Activated CD4-positive, alpha-beta T cell treated with anti-CD3 and anti-CD28 coated beads for 48 hours (primary cell): ENCODE results near the gene CILP2.

Source experiments
- DNase-seq: peaks from one replicate; pipeline ENCODE4 v3.0.0-alpha.2; 2020

Gene CILP2

DNA sequence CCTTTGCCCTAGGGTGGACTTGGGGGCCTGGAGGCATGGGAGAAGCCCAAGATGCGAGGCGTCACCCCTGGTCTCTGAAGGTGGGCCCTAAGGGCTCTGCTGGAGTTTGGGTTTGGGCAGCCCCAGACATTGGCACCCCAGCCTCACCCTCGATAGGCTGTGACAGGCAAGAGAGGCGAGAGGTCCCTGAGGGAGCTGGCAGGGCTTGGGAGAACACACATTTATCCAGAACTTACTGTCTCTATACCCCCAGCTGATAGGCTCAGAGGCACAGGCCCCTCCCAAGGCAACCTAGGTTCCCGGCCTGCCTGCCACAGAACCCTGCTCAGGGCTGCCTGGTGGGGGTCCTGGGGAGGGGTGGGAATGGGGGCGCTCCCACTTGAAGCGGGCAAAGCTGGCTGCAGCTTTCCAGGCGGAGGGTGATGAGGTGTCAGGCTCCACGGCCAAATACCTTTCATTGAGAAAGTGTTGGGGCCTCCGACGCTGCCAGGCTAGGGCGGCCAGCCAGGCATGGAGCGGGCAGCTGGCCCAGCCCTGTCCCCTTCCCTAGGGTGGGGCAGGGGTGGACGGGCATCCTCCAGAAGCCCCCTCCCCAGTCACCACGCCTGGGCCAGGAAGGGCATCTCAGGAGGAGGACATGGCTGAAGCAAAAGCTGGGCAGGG is 9.7 kb downstream of the CILP2 start:
- DNase-seq: no peak

- DNase-seq: no peak
These were observed 11.1 kb downstream of the CILP2 start for GRCh38 chr19:19548915-19549759.

DNA sequence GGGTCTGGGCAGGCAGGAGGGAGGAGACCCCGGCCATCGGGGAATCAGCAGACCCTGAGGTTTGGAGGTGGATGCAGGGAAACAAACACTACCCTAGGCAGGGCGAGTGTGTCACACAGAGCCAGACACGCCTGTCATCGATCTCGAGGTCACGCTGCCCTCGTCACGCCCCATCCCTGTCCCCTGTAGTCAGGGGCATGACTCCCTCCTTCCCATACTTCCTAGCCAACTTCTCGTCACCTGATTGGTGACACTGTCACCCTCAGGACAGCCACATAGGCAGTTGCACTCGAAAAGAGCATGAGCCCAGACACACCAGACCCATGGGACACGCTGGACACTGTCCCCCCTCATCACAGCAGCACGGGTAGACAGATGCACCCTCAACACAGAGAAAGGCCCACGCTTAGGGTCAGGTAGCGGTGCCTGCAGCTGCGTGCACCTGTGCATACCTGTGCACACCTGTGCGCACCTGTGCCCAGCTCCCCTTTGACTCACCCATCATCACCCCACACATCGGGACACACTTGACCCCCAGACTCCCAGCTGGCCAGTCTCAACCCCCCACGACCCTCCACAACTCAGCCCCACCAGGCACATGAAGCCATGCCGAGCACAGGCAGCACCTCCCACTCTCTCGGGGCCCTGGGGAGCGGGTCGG is 11.9 kb downstream of the CILP2 start:
- no peak for DNase-seq

DNA sequence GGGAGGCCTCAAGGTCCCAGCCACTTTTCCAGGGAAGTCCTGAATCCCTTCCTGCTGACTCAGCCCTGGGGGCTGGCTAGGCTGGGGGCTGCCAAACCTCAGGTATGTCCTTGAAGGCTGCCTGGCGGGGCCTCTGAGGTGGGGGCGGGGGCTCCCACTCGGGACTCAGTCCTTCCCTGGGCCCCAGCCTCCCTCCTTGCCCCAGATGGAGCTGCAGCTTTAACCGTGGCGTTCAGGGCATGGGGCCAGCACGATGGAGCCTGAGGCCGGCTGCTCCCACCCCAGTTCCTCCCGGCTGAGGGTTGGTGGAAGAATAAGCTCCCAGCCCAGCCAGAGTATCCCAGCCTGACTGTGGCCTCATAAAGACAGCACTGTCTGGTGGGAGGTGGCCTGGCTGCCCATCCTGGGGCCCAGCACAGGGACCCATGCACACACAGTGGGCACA is 12.4 kb downstream of the CILP2 start:
- no peak for DNase-seq

DNA sequence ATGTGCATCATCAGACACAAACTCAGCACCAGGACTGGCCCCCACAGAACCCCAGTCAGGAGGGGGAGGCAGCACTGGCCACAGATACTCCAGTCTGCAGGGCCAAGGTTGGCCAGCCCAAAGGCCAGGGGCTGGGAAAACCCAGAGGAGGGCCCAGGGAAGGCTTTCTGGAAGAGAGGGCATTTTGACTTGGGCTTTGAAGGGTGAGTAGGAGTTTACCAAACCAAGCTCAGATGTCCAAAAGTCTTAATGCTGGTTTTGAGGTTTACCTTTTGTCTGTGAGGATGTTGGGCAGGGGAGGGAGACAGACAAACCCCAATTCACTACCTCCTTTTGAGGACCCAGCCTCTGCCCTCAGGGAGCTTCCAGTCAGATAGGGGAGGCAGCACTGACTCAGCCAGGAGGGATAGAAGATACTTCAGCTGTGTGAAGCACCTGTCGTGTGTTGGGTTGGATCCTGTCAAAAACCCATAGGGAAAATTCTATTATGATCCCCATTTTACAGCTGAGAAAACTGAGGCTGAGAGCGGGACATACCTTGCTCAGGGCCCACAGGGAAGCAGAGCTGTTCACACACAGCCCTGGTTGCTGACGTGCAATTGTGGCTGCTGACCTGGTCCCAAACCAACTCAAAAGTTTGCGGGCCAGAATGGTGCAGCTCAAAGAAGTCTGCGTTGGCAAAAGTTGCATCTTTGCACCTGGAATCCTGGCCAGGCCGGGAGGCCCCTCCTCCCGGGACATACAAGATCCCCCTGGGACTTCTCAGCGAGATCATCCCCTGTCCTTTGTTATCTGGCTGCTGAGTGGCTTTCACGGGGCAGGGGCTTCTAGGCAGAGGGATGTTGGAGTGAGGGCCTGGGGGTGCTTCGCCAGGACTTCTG is 13.1 kb downstream of the CILP2 start:
- DNase-seq: no peak

DNA sequence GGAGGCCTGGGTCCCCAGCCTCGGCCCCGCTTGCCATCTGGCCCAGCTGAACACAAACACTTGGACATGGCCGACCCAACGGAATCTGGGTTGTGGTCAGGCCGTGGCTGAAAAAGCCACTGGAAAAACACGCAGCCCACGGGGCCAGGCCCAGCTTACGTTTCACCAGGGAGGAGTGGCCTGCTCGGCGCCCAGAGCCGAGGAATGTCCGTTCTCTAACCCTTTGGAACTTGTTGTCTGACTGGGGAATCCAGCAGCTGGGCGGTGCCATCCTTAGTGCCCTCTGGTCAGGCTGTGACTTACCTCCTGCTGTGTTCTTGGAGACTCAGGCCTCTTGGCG is 13.8 kb downstream of the CILP2 start:
- no peak for DNase-seq

GRCh38 chr19:19552798-19553197 is 14.7 kb downstream of the CILP2 start:
- DNase-seq: peak; percentile 56

DNA sequence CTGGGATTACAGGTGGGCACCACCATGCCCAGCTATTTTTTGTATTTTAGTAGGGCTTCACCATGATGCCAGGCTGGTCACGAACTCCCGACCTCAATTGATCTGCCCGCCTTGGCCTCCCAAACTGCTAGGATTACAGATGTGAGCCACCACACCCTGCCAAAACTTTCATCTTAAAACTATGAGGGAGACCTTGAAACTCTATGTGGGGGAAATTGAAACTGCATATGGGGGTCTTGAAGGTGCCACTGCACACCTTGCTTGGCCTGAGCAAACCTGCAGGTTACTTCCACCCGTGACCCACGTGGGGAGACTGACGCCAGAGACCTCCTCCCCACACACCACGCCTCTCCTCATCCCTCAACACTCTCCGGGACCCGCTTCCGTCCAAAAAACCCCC is 15.6 kb downstream of the CILP2 start:
- no peak for DNase-seq

GRCh38 chr19:19554074-19555023 is 16.3 kb downstream of the CILP2 start:
- DNase-seq: peak; percentile 79

GRCh38 chr19:19558055-19558454 is 20.0 kb downstream of the CILP2 start:
- no peak for DNase-seq

DNA sequence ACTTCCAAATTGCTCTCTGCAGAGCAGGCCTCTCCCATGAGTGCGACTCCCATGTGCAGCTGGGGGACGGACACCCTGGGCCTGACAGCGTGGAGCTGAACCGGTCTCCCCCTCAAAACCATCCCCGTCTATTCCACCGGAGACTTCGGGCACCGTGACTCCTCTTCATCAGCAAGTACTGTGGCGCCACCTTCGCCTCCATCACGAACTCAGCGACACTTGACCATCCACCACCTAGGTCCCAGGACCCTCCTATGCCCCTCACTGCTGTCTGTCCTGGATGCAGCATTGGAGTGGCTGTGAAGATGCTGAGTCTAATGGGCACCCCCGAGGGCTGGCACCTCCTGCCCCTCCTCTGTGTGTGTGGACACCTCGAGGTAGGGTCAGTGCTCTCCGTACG is 20.6 kb downstream of the CILP2 start:
- no peak for DNase-seq

DNA sequence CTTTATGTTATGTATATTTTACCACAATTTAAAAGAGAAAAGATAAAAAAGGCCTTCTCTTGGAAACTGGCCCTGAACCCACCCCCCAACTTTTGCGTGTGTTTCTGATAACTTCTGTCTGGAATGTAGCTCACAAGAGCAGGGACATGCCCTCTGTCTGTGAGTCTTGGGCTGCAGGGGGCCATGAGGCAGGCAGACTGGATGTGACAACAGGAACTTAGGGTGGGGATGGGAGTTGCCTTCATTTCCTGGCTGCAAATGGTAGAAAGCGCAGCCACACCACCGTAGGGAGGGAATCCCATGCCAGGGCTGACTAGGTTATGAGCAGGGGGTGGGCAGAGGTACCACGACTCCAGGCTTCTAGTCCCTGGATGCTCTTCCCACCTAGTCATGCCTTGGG is 21.9 kb downstream of the CILP2 start:
- no peak for DNase-seq

DNA sequence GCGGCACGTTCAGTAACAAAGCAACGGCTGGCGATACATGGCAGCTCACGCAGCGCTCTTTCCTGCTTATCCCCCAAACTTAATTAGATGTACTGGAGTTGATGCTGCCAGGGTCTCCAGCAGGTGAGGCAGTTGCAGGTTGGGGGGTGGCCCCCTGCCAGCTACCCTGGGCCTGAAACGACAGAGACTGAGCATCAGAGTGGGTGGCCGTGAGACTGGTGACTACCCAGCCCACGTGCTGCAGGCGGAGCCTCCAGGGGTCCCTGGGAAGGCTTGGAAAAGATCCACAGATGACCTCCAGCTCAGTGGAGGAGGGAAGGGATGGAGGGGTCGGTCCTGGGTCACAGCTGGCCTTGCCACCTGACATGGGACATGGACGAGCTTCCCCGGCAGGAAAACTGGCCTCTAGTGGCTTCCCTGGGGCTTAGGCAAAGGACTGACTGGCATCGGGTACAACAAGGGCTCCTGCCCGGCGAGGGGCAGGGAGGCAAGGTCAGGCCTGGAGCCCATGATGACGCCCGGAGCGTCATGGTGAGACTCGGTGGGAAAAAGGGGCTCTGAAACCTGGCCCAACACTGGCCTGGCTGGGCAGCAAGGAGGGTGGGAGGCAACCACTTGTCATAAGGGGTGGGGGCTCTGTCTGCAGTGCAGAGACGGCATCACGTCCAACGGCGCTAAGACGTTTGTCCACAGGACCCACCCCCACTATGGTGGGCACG is 24.0 kb downstream of the CILP2 start:
- DNase-seq: no peak

GRCh38 chr19:19562665-19563347 is 24.7 kb downstream of the CILP2 start:
- DNase-seq: peak; percentile 41

GRCh38 chr19:19563348-19563848 is 25.3 kb downstream of the CILP2 start:
- no peak for DNase-seq

DNA sequence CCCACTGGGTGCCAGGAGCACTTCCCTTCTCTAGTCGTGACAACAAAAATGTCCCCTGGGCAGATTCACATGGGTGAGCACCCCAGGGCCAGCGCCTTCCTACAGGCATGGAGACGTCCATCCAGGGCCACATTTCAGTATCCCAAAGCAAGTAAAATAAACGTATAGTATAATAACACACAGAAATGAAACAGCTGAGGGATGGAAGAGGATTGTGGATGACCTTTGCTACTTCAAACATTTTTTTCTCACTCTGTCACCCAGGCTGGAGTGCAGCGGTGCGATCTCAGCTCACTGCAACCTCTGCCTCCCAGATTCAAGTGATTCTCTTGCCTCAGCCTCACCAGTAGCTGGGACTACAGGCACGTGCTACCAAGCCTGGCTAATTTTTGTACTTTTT is 28.2 kb downstream of the CILP2 start:
- DNase-seq: no peak

DNA sequence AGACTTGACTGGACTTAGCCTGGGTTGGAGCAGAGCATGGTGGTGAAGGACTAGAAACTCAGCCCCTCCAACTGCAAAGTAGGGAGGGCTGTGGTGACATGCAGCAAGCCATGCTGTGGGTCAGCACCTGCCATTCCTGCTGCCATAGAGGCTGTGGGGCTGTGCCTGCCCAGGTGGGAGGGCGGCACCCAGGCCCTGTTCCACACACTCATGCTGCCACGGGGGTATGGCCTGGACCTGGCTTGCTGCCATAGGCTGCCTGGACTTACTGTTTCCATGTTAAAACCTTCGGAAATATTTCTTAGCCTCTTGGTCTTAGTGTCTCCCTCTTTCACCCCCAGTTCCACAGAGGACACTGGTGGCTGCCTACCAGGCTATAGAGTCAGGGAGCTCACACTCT is 29.3 kb downstream of the CILP2 start:
- DNase-seq: no peak

- DNase-seq: peak; percentile 24
These were observed 31.0 kb downstream of the CILP2 start for GRCh38 chr19:19568802-19569756.

GRCh38 chr19:19570571-19570970 is 32.5 kb downstream of the CILP2 start:
- no peak for DNase-seq
